PC-3 (cell line): ENCODE data around the gene FAM229A. TPM values are rescaled to one million over a fixed set of nuclear protein-coding genes. Genes with fewer than 3 reads are reported as not detected.

Experiments
- ATAC-seq: fragments of 200-7000 bp; cut with Tn5 transposase; 2 replicates; pipeline ENCODE4 v1.9.1; 2020; ENCODE audit warnings: mild to moderate bottlenecking, moderate library complexity
- BruUV-seq: library from RNA; stranded (reverse); fragments of 400-500 nt; replicated peaks from 2 replicates; lab custom pipeline; 2021; lab: Mats Ljungman, UMichigan
- CTCF ChIA-PET: fragments of 300-600 bp; sonication (Branson Sonifier 250); formaldehyde crosslinking; loops from one replicate; lab custom pipeline; 2022; ENCODE audit warnings: antibody characterized with exemption; lab: Charles Lee
- POLR2A ChIA-PET: fragments of 300-600 bp; sonication (Branson Sonifier 250); formaldehyde crosslinking; loops from one replicate; lab custom pipeline; 2022; ENCODE audit warnings: antibody characterized with exemption; ENCODE audit not compliant: unreplicated experiment; lab: Charles Lee
- DNase-seq: peaks from one replicate; pipeline ENCODE4 v3.0.0-alpha.2; 2015
- H2AFZ ChIP-seq: fragments of 300-600 bp; sonication (generic); 2 replicates; pipeline ENCODE4 v1.6.0; 2016; ENCODE audit warnings: antibody characterized with exemption, low read length
- H3F3A ChIP-seq: fragments of 300-600 bp; sonication (generic); one replicate; pipeline ENCODE4 v1.6.0; 2017; ENCODE audit warnings: antibody characterized with exemption, low read length, control low read depth, mild to moderate bottlenecking; ENCODE audit not compliant: unreplicated experiment
- H3K27ac ChIP-seq: fragments of 300-600 bp; sonication (generic); 2 replicates; pipeline ENCODE4 v1.5.1; 2016; ENCODE audit warnings: mild to moderate bottlenecking, low read length
- H3K27me3 ChIP-seq: fragments of 300-600 bp; sonication (generic); 2 replicates; pipeline ENCODE4 v1.6.1; 2016; ENCODE audit warnings: low read length, mixed read lengths
- H3K36me3 ChIP-seq: fragments of 300-600 bp; sonication (generic); 2 replicates; pipeline ENCODE4 v1.6.1; 2016; ENCODE audit warnings: low read depth, mixed run types, low read length, mixed read lengths
- H3K4me1 ChIP-seq: fragments of 300-600 bp; sonication (generic); 2 replicates; pipeline ENCODE4 v1.5.1; 2016; ENCODE audit warnings: low read length; ENCODE audit not compliant: insufficient read depth
- H3K4me2 ChIP-seq: fragments of 300-600 bp; sonication (generic); 2 replicates; pipeline ENCODE4 v1.6.0; 2016; ENCODE audit warnings: low read length
- H3K4me3 ChIP-seq: fragments of 300-600 bp; sonication (generic); 2 replicates; pipeline ENCODE4 v1.5.1; 2016; ENCODE audit warnings: mild to moderate bottlenecking, low read length, mixed read lengths
- H3K79me2 ChIP-seq: fragments of 300-600 bp; sonication (generic); 2 replicates; pipeline ENCODE4 v1.6.1; 2017; ENCODE audit warnings: low read length, mixed read lengths
- H3K9ac ChIP-seq: fragments of 300-600 bp; sonication (generic); 2 replicates; pipeline ENCODE4 v1.6.0; 2016; ENCODE audit warnings: mild to moderate bottlenecking, low read length
- H3K9me2 ChIP-seq: fragments of 300-600 bp; sonication (generic); replicated peaks from 2 replicates; pipeline ENCODE4 v1.6.1; 2016; ENCODE audit warnings: mixed run types, low read length, mixed read lengths
- H3K9me3 ChIP-seq: fragments of 300-600 bp; sonication (generic); 2 replicates; pipeline ENCODE4 v1.6.1; 2016; ENCODE audit warnings: low read length, mixed read lengths
- H4K20me1 ChIP-seq: fragments of 300-600 bp; sonication (generic); 2 replicates; pipeline ENCODE4 v1.6.1; 2016; ENCODE audit warnings: low read length, mixed read lengths
- EZH2 ChIP-seq: fragments of 300-600 bp; sonication (generic); IDR thresholded peaks from one replicate; pipeline ENCODE4 v1.6.1; 2017; ENCODE audit warnings: antibody characterized with exemption, mild to moderate bottlenecking, low read length; ENCODE audit not compliant: unreplicated experiment
- EZH2phosphoT487 ChIP-seq: fragments of 300-600 bp; sonication (generic); IDR thresholded peaks from 2 replicates; pipeline ENCODE4 v1.6.1; 2018; ENCODE audit warnings: mild to moderate bottlenecking, antibody characterized with exemption, low read length, borderline replicate concordance
- intact Hi-C: fragments of 100-400 bp; cut with micrococcal nuclease; formaldehyde crosslinking; loops from 2 replicates; pipeline ENCODE4 v1.9.0; 2023
- total RNA-seq: library from RNA; depleted of rRNA; stranded (reverse); fragments of >200 nt; gene quantifications from 2 replicates; pipeline ENCODE4 v1.2.3, GENCODE V29; 2014
- TF ChIP-seq, protein P1 (sequence below): fragments of 300-600 bp; sonication (generic); conservative IDR thresholded peaks from 2 replicates; pipeline ENCODE4 v1.5.1; 2017; ENCODE audit warnings: antibody characterized with exemption, low read depth, mild to moderate bottlenecking, low read length

FAM229A gene
- total RNA-seq, 1 experiment from 2014 or later, result 3.0 TPM

GRCh38 chr1:32336963-32337675 is 25.2 kb downstream of the FAM229A start:
- ChIA-PET POLR2A (interaction anchor here (0.6 to 1.5 kb wide), 2 partner anchors 16 to 48 kb away, joined by 8 to 11 read pairs; no protein-coding TSS in a partner anchor), CTCF (no interaction called here)
- H3F3A ChIP-seq, result no peaks in the 10 kb centered on the region
- peak overlapping the region; percentile 5; the same call in 1 of the 2 replicates for H3K4me2 ChIP-seq
- DNase-seq (peak; percentile 40), ATAC-seq (peak; percentile 6; the same call in 1 of the 2 replicates)
- no peaks in the 10 kb centered on the region for H3K27me3 ChIP-seq
- peaks cover 63% of the 10 kb centered on the region for H3K4me1 ChIP-seq
- no peaks in the 10 kb centered on the region for H3K9me3 ChIP-seq
- BruUV-seq, result no TSS peak
- no peak overlapping the region for H2AFZ ChIP-seq
- peaks cover 23% of the 10 kb centered on the region for H3K79me2 ChIP-seq
- H3K36me3 ChIP-seq, result peaks cover 12% of the 10 kb centered on the region
- H3K9ac ChIP-seq, result no peak overlapping the region
- H3K4me3 ChIP-seq, result no peak overlapping the region
- H3K9me2 ChIP-seq, result no peaks in the 10 kb centered on the region
- peaks cover 27% of the 10 kb centered on the region for H4K20me1 ChIP-seq
- no peak overlapping the region for H3K27ac ChIP-seq
- intact Hi-C loops, result loop anchor here (1.0 kb wide), 1 partner anchor 14 kb away; no protein-coding TSS in a partner anchor
- no peak for TF ChIP-seq EZH2phosphoT487
- TF ChIP-seq EZH2, result no peak
- TF ChIP-seq, protein P1, sequence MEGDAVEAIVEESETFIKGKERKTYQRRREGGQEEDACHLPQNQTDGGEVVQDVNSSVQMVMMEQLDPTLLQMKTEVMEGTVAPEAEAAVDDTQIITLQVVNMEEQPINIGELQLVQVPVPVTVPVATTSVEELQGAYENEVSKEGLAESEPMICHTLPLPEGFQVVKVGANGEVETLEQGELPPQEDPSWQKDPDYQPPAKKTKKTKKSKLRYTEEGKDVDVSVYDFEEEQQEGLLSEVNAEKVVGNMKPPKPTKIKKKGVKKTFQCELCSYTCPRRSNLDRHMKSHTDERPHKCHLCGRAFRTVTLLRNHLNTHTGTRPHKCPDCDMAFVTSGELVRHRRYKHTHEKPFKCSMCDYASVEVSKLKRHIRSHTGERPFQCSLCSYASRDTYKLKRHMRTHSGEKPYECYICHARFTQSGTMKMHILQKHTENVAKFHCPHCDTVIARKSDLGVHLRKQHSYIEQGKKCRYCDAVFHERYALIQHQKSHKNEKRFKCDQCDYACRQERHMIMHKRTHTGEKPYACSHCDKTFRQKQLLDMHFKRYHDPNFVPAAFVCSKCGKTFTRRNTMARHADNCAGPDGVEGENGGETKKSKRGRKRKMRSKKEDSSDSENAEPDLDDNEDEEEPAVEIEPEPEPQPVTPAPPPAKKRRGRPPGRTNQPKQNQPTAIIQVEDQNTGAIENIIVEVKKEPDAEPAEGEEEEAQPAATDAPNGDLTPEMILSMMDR, result no peak

DNA sequence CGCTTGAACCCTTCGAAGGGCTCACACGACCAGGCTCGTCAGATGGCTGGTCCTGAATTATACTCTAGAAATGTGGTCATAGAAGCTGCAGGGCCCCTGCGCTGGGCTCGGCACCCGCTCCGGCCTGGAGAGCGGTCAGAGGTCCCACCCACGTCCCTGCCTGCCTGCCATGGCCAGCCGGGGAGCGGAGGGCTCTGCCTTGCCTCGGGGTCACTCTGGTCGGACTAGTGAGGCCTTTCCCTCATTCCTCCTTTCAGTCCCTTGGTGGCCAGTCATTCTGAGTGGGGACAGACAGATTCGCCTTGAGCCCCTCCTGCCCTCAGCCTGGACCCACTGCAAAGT is 25.7 kb downstream of the FAM229A start:
- DNase-seq, result no peak
- TF ChIP-seq, protein P1, result no peak
- no peak for TF ChIP-seq EZH2phosphoT487
- no peak for TF ChIP-seq EZH2
- H3K27me3 ChIP-seq, result no peaks in the 10 kb centered on the region
- no peaks in the 10 kb centered on the region for H3K9me3 ChIP-seq
- intact Hi-C loops, result loop anchor here (1.0 kb wide), 1 partner anchor 15 kb away; no protein-coding TSS in a partner anchor
- CTCF ChIA-PET, result interaction anchor here (0.6 to 0.7 kb wide), 2 partner anchors 15 to 20 kb away, joined by 3 read pairs; no protein-coding TSS in a partner anchor
- H2AFZ ChIP-seq, result peak overlapping the region; percentile 42
- H3K9me2 ChIP-seq, result no peaks in the 10 kb centered on the region
- H3K4me2 ChIP-seq, result peak overlapping the region; percentile 98
- peaks cover 3% of the 10 kb centered on the region for H3F3A ChIP-seq
- ATAC-seq, result no peak
- peaks cover 27% of the 10 kb centered on the region for H4K20me1 ChIP-seq
- no peak overlapping the region for H3K27ac ChIP-seq
- H3K4me1 ChIP-seq, result peaks cover 67% of the 10 kb centered on the region
- H3K9ac ChIP-seq, result no peak overlapping the region
- POLR2A ChIA-PET, result interaction anchor here (0.5 to 1.5 kb wide), 5 partner anchors 15 to 261 kb away, joined by 4 to 8 read pairs (median 4); partner anchors contain the start of genes BSDC1 and KPNA6
- peaks cover 23% of the 10 kb centered on the region for H3K79me2 ChIP-seq
- peak overlapping the region; percentile 86; the same call in 1 of the 2 replicates for H3K4me3 ChIP-seq
- no TSS peak for BruUV-seq
- H3K36me3 ChIP-seq, result peaks cover 16% of the 10 kb centered on the region
